ENCODE results near the gene SLIT3.

The SLIT3 gene

GRCh38 chr5:168683247-168683926, 617.6 kb downstream of the SLIT3 start:
- Mint-ChIP-seq H3K27ac (no peak overlapping the region), H3K36me3 (ENCODE audit: low read depth) (peaks cover 22% of the 10 kb centered on the region), H3K4me1 (peaks cover 21% of the 10 kb centered on the region), H3K9me3 (no peaks in the 10 kb centered on the region), H3K27me3 (ENCODE audit: low read depth) (no peaks in the 10 kb centered on the region), H3K4me3 (no peak overlapping the region)
- TF ChIP-seq CTCF (IDR thresholded peaks at IDR 0.05; ENCODE audit: unreplicated experiment in 3 of 3) = no peak

- no peak for TF ChIP-seq CTCF (IDR thresholded peaks at IDR 0.05; ENCODE audit: unreplicated experiment in 3 of 3)
- Mint-ChIP-seq H3K27me3 (ENCODE audit: low read depth) (no peaks in the 10 kb centered on the region), H3K4me1 (peaks cover 21% of the 10 kb centered on the region), H3K36me3 (ENCODE audit: low read depth) (peaks cover 22% of the 10 kb centered on the region), H3K9me3 (no peaks in the 10 kb centered on the region), H3K4me3 (no peak overlapping the region), H3K27ac (peak overlapping the region in 1 of 3 experiments; percentile 21)
Measured at GRCh38 chr5:168681556-168682183, 619.3 kb downstream of the SLIT3 start.

- Mint-ChIP-seq H3K4me3 (no peak overlapping the region), H3K27me3 (ENCODE audit: low read depth) (no peaks in the 10 kb centered on the region), H3K9me3 (no peaks in the 10 kb centered on the region), H3K36me3 (ENCODE audit: low read depth) (peaks cover 13% of the 10 kb centered on the region), H3K4me1 (peaks cover 21% of the 10 kb centered on the region), H3K27ac (no peak overlapping the region)
- no peak for TF ChIP-seq CTCF (IDR thresholded peaks at IDR 0.05; ENCODE audit: unreplicated experiment in 3 of 3)
Measured at GRCh38 chr5:168680395-168680794, 620.5 kb downstream of the SLIT3 start.

GRCh38 chr5:168679515-168679920, 621.4 kb downstream of the SLIT3 start:
- peak overlapping the region in 1 of 3 experiments; percentile 53 for H3K27ac Mint-ChIP-seq
- peaks cover 21% of the 10 kb centered on the region for H3K4me1 Mint-ChIP-seq
- peaks cover 16% of the 10 kb centered on the region for H3K36me3 Mint-ChIP-seq (ENCODE audit: low read depth)
- H3K9me3 Mint-ChIP-seq = no peaks in the 10 kb centered on the region
- H3K4me3 Mint-ChIP-seq = no peak overlapping the region
- TF ChIP-seq CTCF (IDR thresholded peaks at IDR 0.05; ENCODE audit: unreplicated experiment in 3 of 3) = peak; percentile 85 to 93 (median 91)
- H3K27me3 Mint-ChIP-seq (ENCODE audit: low read depth) = no peaks in the 10 kb centered on the region

GRCh38 chr5:168676501-168676900, 624.4 kb downstream of the SLIT3 start:
- Mint-ChIP-seq H3K27me3 (ENCODE audit: low read depth) (peaks cover 2% of the 10 kb centered on the region), H3K4me1 (peaks cover 14% of the 10 kb centered on the region), H3K36me3 (ENCODE audit: low read depth) (peaks cover 7% of the 10 kb centered on the region), H3K27ac (no peak overlapping the region), H3K4me3 (no peak overlapping the region), H3K9me3 (no peaks in the 10 kb centered on the region)
- TF ChIP-seq CTCF (IDR thresholded peaks at IDR 0.05; ENCODE audit: unreplicated experiment in 3 of 3) = no peak

Data from nephron (organoid).